ENCODE results near the gene TENM3. TPM values are rescaled to one million over a fixed set of nuclear protein-coding genes. Genes with fewer than 3 reads are reported as not detected.
"Not testable (repeated sequence)": the region's sequence is repeated elsewhere in the genome, so short reads cannot be mapped to it uniquely, and the experiment has no call there.

TENM3 gene
- total RNA-seq (2014; rRNA removed; shearing (Covaris generic)): 31.0 and 54.1 TPM in 2 replicates
- 8.9 and 10.8 TPM in 2 replicates for polyA plus RNA-seq (2015; cell fraction: cytosol; rRNA removed)
- polyA plus RNA-seq (2015; cell fraction: nucleus; rRNA removed): 46.9 and 54.8 TPM in 2 replicates

GRCh38 chr4:182243204-182243603 is at the start of gene TENM3:
Gene TENM3 (plus strand): TSS chr4:182243402. CDS start chr4:182324021, 80,619 bp downstream.
- DNase-seq (ENCODE audit: low read depth): not testable (repeated sequence)

DNA sequence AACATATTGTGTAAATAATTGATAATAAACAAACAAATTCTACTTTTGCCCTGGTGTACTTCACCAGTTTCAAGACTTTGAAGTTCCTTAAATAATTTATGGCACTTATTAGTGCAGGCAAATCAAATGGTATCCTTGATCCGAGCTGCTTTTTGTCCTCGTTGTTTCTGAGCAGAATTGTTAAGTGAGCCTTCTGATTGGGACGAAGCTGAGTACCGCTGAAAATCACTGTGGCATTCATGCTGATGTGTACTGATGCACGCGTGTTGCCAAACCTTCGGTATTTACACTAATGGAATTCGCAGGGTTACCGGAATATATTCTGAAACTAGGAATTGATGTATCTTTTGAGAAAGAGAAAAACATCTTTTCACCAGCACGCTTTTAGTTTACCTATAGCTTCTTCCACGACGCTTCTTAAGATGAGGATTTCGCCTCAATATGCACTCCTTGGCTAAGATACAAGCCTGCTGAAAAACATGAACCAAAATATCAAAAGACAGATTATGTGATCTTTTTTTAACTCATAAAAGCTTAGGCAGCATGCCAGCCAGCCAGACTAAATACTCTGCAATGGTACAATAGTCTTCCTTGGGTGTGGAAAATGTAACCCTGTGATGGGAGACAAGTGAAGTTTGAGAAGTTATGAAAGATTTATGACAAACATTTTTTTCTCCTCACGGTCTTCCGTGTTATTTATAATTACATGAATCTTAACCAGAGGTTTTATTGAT is 48.9 kb upstream of the TENM3 start:
- no peak for DNase-seq (ENCODE audit: low read depth)

GRCh38 chr4:182197611-182198010 is 45.6 kb upstream of the TENM3 start:
- DNase-seq (ENCODE audit: low read depth): no peak

DNA sequence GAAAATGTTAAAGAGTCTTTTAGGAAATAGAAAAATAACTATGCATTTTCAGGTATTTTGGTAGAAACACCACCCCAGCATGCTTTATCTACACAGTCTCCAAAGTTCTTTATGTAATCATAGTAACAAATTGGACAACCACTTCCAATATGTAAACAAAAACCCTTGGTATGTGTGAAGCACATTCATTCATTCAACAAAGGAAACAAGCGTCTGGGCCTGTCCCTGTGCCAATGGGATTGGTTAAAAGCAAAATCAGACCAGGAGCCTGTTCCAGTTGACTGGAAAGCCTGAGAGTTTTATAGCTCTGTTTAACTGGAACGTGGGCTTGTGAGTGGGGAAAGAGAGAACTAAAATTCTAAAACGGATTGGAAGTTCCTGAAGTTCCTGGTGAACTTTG is 41.3 kb upstream of the TENM3 start:
- DNase-seq (ENCODE audit: low read depth): no peak

GRCh38 chr4:182202650-182203049 is 40.6 kb upstream of the TENM3 start:
- DNase-seq (ENCODE audit: low read depth): no peak

- DNase-seq (ENCODE audit: low read depth): no peak
Measured at GRCh38 chr4:182203872-182204411, 39.3 kb upstream of the TENM3 start.

DNA sequence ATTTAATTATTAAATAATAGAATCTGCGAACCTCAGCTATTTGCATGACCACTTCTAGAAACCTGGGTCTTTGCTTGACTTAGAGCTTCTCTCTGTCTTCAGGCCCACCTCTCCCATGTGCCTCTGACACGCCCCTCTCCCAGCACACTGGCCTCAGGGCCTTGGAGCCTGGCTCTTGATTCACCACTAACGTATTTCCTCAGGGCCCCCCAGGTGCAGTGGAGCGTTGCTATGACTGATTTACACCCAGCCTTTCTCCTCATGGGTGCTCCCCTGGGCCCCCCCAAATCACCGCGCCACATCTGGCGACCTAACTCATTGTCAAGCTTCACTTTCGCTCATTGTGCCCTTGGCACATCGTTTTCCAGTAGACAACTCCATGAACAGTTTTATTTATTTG is 37.9 kb upstream of the TENM3 start:
- no peak for DNase-seq (ENCODE audit: low read depth)

GRCh38 chr4:182206266-182206665 is 36.9 kb upstream of the TENM3 start:
- no peak for DNase-seq (ENCODE audit: low read depth)

- no peak for DNase-seq (ENCODE audit: low read depth)
Measured at GRCh38 chr4:182206916-182207315, 36.3 kb upstream of the TENM3 start.

- DNase-seq (ENCODE audit: low read depth): peak; percentile 87
Measured at GRCh38 chr4:182207830-182208396, 35.3 kb upstream of the TENM3 start.

DNA sequence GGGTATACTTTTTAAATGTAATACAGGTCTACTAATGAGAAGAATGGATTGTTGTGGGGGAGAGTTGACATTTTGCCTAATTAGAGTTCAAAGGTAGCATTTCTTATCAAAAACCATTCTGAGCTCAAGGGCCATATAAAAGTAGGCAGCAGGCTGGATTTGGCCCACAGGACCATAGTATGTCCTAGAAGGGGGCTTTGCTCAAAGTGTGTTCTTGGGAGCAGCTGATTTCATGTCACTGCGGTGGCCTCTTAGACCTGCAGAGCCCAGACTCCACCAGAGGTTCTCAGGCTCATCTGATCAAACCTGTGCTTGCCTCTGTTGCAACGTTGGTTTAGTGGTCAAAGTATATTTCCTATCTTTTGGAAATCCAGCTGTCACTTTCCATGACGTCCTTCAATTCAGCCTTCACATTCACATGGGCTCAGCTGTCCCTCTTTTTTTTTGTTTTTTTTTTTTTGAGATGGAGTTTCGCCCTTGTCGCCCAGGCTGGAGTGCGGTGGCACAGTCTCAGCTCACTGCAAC is 34.6 kb upstream of the TENM3 start:
- no peak for DNase-seq (ENCODE audit: low read depth)

DNA sequence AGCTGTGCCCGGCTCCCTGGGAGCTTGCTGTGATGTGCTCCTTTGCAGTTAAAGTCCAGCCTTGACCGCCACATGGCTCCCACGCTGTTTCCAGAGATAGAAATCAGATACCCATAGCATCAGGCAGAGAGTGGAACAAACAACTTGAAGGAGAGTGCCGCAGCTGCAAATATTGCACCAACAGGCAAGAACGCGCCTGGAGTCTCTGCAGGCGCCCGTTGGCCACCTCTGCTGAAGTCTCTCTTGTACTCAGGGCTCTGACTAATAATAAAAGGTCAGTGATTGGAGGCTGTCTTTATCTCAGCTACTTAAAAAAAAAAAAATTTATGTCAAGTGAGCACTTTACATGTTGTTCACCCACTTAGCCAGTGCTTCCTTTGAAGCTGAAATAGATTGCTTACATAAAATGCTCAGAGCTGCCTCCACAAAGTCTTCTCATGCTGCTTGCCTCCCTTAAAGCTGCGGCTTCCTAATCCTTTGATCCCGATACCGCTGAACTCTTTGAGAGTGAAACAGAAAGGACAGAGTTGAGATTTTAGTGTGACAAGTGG is 30.9 kb upstream of the TENM3 start:
- no peak for DNase-seq (ENCODE audit: low read depth)

DNA sequence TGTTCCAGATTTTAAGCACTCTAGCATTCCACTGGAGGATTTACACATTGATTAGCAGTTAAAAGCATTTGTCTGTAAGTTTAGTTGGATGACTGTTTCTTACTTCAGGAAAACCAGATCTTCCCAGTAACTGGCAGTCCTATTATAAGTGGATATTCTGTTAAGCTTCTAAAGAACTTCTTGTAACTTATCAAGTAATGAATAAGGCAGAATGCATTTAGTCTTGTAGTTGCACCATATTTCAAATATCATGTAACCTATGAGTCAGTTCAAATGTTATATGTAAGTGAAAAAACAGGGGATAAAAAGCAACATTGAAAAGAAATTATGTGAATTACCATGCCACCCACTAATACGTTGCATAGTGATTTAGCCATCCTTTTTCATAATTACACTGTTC is 30.2 kb upstream of the TENM3 start:
- DNase-seq (ENCODE audit: low read depth): no peak

GRCh38 chr4:182215148-182215547 is 28.1 kb upstream of the TENM3 start:
- no peak for DNase-seq (ENCODE audit: low read depth)

GRCh38 chr4:182216005-182216404 is 27.2 kb upstream of the TENM3 start:
- no peak for DNase-seq (ENCODE audit: low read depth)

- peak; percentile 78 for DNase-seq (ENCODE audit: low read depth)
Measured at GRCh38 chr4:182219411-182220056, 23.7 kb upstream of the TENM3 start.

GRCh38 chr4:182221987-182222386 is 21.2 kb upstream of the TENM3 start:
- DNase-seq (ENCODE audit: low read depth): no peak

DNA sequence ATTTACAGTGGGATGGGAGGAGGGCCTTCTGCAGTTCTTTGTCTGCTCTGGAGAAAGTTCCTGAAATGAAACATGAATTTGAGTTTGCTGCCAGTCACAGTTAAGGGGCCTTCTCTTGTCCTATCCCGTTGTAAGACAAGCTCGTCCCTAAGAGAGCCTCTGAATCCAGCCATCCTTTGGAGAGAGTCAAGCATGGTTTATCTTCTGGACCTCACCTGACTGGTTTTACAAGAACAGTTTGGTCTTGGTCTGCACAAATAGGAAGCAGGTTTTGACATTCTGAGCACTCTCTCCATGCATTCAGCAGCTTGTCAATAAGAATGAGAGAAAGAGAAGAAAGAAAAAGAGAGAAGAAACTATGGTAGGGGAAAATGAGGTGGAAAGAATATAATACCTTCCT is 20.4 kb upstream of the TENM3 start:
- DNase-seq (ENCODE audit: low read depth): no peak

DNA sequence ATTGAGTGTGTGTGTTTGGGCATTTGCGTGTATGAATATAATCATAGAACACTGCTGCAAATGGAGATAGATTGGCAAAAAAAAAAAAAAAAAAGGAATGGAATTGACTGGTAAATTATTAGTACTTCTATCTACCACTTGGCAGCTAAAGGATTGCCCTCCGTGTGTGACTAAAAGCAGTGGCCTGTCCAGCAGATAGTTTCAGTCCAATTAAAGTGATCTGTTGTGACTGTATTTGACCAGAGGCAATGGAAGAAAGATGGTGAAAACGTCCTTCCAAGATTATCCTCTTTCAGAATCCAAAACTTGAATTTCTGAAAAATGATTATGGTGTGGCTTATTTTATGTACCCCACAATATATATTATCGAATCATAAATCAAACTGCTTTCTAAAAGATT is 19.5 kb upstream of the TENM3 start:
- no peak for DNase-seq (ENCODE audit: low read depth)

- no peak for DNase-seq (ENCODE audit: low read depth)
Measured at GRCh38 chr4:182224192-182224850, 18.9 kb upstream of the TENM3 start.

DNA sequence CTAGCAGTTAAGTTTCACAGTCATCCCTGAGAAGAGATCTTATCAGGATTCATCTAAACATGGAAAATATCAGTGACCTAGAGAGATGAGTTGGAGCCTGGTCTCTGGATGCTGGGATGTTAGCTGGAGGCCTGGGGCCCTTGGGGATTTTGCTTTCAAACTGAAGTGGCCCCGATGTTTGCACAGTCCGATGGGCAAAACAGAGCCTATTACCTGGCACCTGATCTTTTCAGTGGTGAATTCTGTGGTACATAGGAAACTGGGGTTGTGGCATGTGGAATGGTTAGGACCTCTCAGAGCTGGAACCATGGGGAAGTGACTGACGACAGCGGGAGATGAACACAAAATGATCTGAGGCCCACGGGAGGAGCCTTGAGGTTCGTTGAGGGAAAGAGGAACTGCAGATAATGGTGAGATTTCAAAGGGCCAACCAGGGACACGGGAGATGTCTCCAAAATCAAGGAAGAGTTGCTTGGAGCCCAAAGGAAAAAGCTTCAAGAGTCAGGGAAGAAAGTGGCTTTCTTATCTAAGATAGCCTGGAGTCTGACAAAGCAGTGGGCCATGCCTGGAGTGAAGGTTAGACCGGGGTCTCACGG is 17.8 kb upstream of the TENM3 start:
- DNase-seq (ENCODE audit: low read depth): no peak

Data from HT1080 (cell line).